GM12878 (cell line): ENCODE measurements around the gene STX12. TPM values are rescaled to one million over a fixed set of nuclear protein-coding genes. Genes with fewer than 3 reads are reported as not detected.

Source experiments
- ATAC-seq: fragments of 200-7000 bp; cut with Tn5 transposase; 3 replicates; pipeline ENCODE4 v1.9.1; 2020; ENCODE audit warnings: mild to moderate bottlenecking, moderate library complexity
- BruUV-seq: library from RNA; stranded (reverse); fragments of 400-500 nt; replicated peaks from 2 replicates; lab custom pipeline; 2021; lab: Mats Ljungman, UMichigan
- CTCF ChIA-PET: fragments of 300-600 bp; sonication (Branson Sonifier 250); formaldehyde crosslinking; extraction: SDS; loops from one replicate; lab custom pipeline; 2021; ENCODE audit warnings: inconsistent platforms; lab: Yijun Ruan, JAX
- POLR2A ChIA-PET: fragments of 350-600 bp; formaldehyde crosslinking; extraction: SDS; loops from one replicate; lab custom pipeline; 2021; ENCODE audit warnings: inconsistent platforms; lab: Charles Lee
- RAD21 ChIA-PET: fragments of 300-600 bp; sonication (Branson Sonifier 250); formaldehyde crosslinking; loops from one replicate; lab custom pipeline; 2023; ENCODE audit warnings: antibody characterized with exemption; ENCODE audit not compliant: unreplicated experiment; lab: Charles Lee
- SMC1A ChIA-PET: fragments of 300-600 bp; sonication (Branson Sonifier 250); formaldehyde crosslinking; loops from one replicate; lab custom pipeline; 2023; ENCODE audit not compliant: unreplicated experiment, uncharacterized antibody; lab: Charles Lee
- DNase-seq: peaks from one replicate; pipeline ENCODE4 v3.0.0-alpha.2; 2011; ENCODE audit warnings: low read depth, low spot score
- FAIRE-seq: peaks from 3 replicates; lab custom pipeline; 2011; peaks lifted over from hg19 to GRCh38; lab: Jason Lieb, UNC
- H2AFZ ChIP-seq: 2 replicates; pipeline ENCODE4 v1.6.0; 2011; ENCODE audit warnings: low read depth, low read length, control low read depth; ENCODE audit not compliant: control insufficient read depth
- H3K27ac ChIP-seq: 2 replicates; pipeline ENCODE4 v1.5.1; 2011; ENCODE audit warnings: control low read depth; ENCODE audit not compliant: control insufficient read depth, insufficient read depth
- H3K27me3 ChIP-seq, 2 experiments: replicated peaks in 1 of 2; 2 replicates each; pipeline versions ENCODE4 v1.6.0 to v1.6.1; 2011; ENCODE audit warnings: low read length in 1 of 2; ENCODE audit not compliant: control insufficient read depth in 2 of 2, insufficient read depth in 2 of 2
- H3K36me3 ChIP-seq, 2 experiments: 2 replicates each; pipeline ENCODE4 v1.5.1; 2011; ENCODE audit warnings: low read length in 1 of 2; ENCODE audit not compliant: control insufficient read depth in 2 of 2, insufficient read depth in 2 of 2
- H3K4me1 ChIP-seq: 2 replicates; pipeline ENCODE4 v1.6.1; 2011; ENCODE audit warnings: mild to moderate bottlenecking, low read length, moderate library complexity, mixed read lengths; ENCODE audit not compliant: control insufficient read depth, insufficient read depth
- H3K4me2 ChIP-seq: 2 replicates; pipeline ENCODE4 v1.6.0; 2011; ENCODE audit warnings: control low read depth; ENCODE audit not compliant: control insufficient read depth, insufficient read depth
- H3K4me3 ChIP-seq: fragments of 200-600 bp; sonication (generic); 2 replicates; pipeline ENCODE4 v1.5.1; 2016
- H3K79me2 ChIP-seq: 2 replicates; pipeline ENCODE4 v1.6.0; 2011; ENCODE audit warnings: low read length; ENCODE audit not compliant: control insufficient read depth, insufficient read depth
- H3K9ac ChIP-seq: 2 replicates; pipeline ENCODE4 v1.8.0; 2011; ENCODE audit warnings: low read length, control low read depth, mixed read lengths; ENCODE audit not compliant: control insufficient read depth, insufficient read depth
- H3K9me3 ChIP-seq: replicated peaks from 3 replicates; pipeline ENCODE4 v1.5.1; 2011; ENCODE audit warnings: mild to moderate bottlenecking, low read length; ENCODE audit not compliant: control insufficient read depth, insufficient read depth
- H4K20me1 ChIP-seq: 2 replicates; pipeline ENCODE4 v1.6.0; 2011; ENCODE audit not compliant: control insufficient read depth, insufficient read depth
- CREB1 ChIP-seq: IDR thresholded peaks from 2 replicates; pipeline ENCODE4 v1.6.1; 2012; ENCODE audit warnings: low read depth, mild to moderate bottlenecking, inconsistent platforms
- CUX1 ChIP-seq: IDR thresholded peaks from 2 replicates; pipeline ENCODE4 v1.6.1; 2012; ENCODE audit warnings: improper control_type of control experiment, low read depth, low read length; ENCODE audit not compliant: insufficient replicate concordance
- EP300 ChIP-seq, 2 experiments: fragments of 150-350 bp in 1 of 2; IDR thresholded peaks; 2 replicates each; pipeline ENCODE4 v1.6.1; 2011 to 2012; ENCODE audit warnings: low read depth in 2 of 2, low read length in 2 of 2, borderline replicate concordance in 1 of 2, improper control_type of control experiment in 1 of 2, inconsistent platforms in 1 of 2; ENCODE audit not compliant: control insufficient read depth in 1 of 2
- ETV6 ChIP-seq, 2 experiments: fragments of 450-650 bp in 1 of 2; IDR thresholded peaks in 1 of 2; conservative IDR thresholded peaks in 1 of 2; 2 replicates each; pipeline ENCODE4 v1.6.1; 2014; ENCODE audit warnings: antibody characterized with exemption in 1 of 2, borderline replicate concordance in 1 of 2, low read depth in 1 of 2, mild to moderate bottlenecking in 1 of 2, moderate library complexity in 1 of 2
- HDAC6 ChIP-seq: fragments of 200-600 bp; sonication (generic); IDR thresholded peaks from one replicate; pipeline ENCODE4 v1.8.0; 2017; ENCODE audit warnings: antibody characterized with exemption; ENCODE audit not compliant: unreplicated experiment
- KAT2A ChIP-seq: conservative IDR thresholded peaks from 2 replicates; pipeline ENCODE4 v1.6.1; 2011; ENCODE audit warnings: low read depth, low read length; ENCODE audit not compliant: control insufficient read depth
- PML ChIP-seq: IDR thresholded peaks from 2 replicates; pipeline ENCODE4 v1.6.1; 2012; ENCODE audit warnings: low read length, inconsistent platforms
- PRDM15 ChIP-seq: fragments of 450-650 bp; formaldehyde crosslinking; IDR thresholded peaks from 2 replicates; pipeline ENCODE4 v1.4.0; 2020; ENCODE audit warnings: mild to moderate bottlenecking, moderate library complexity
- RELA ChIP-seq: fragments of 450-650 bp; IDR thresholded peaks from 2 replicates; pipeline ENCODE4 v1.8.0; 2014; ENCODE audit warnings: borderline replicate concordance; ENCODE audit not compliant: partially characterized antibody
- RFX5 ChIP-seq: IDR thresholded peaks from 2 replicates; pipeline ENCODE4 v1.6.1; 2011; ENCODE audit warnings: low read depth, low read length, improper control_type of control experiment
- SP1 ChIP-seq: IDR thresholded peaks from one replicate; pipeline ENCODE4 v1.6.1; 2011; ENCODE audit warnings: low read depth, low read length
- ZNF622 ChIP-seq: fragments of 450-650 bp; IDR thresholded peaks from 2 replicates; pipeline ENCODE4 v1.6.1; 2017; ENCODE audit warnings: mild to moderate bottlenecking, inconsistent platforms
- WGBS: methylation state at CpG from one replicate; pipeline ENCODE4 v1.1.6; 2016; ENCODE audit warnings: low lambda C conversion rate; ENCODE audit not compliant: insufficient replicate concordance, insufficient coverage; ENCODE audit errors: missing lambda C conversion rate; 5-methylcytosine and 5-hydroxymethylcytosine counted together
- in situ Hi-C: fragments of 300-500 bp; cut with MboI; formaldehyde crosslinking; loops from 9 replicates; pipeline ENCODE4 v1.14.3; 2018; ENCODE audit warnings: mixed read lengths
- intact Hi-C: fragments of 100-400 bp; cut with micrococcal nuclease; formaldehyde crosslinking; loops from one replicate; pipeline ENCODE4 v1.14.2; 2022; ENCODE audit not compliant: unreplicated experiment
- polyA plus RNA-seq, 11 experiments: library from polyadenylated mRNA; depleted of rRNA in 4 of 11; unstranded in 6 of 11; stranded (reverse) in 5 of 11; fragments of >200 nt; fragmentation: Nextera tagmentation in 4 of 11; fragmentation: Illumina TruSeq in 1 of 11; extraction: Ambion mirVana in 4 of 11; extraction: Trizol in 1 of 11; gene quantifications; 1 replicate in 1 of 11; 2 replicates in 10 of 11; pipeline versions ENCODE4 v1.2.1 to v1.2.3, GENCODE V29; 2011 to 2016; ENCODE audit warnings: inconsistent platforms in 2 of 11, missing spikeins in 2 of 11, low read depth in 1 of 11
- total RNA-seq, 4 experiments: library from RNA; depleted of rRNA in 3 of 4; stranded (reverse); fragments of >200 nt in 3 of 4; fragmentation: Illumina TruSeq in 1 of 4; extraction: Trizol in 1 of 4; gene quantifications; 2 replicates each; pipeline versions ENCODE4 v1.2.1 to v1.2.3, GENCODE V29; 2013 to 2021
- TF ChIP-seq, protein P1 (sequence below): IDR thresholded peaks from 2 replicates; pipeline ENCODE4 v1.6.1; 2012; ENCODE audit warnings: low read depth, low read length, improper control_type of control experiment
- TF ChIP-seq, protein P2 (sequence below): fragments of 450-650 bp; IDR thresholded peaks from 2 replicates; pipeline ENCODE4 v1.6.1; 2016; ENCODE audit warnings: mild to moderate bottlenecking

STX12 gene
- total and polyA plus RNA-seq, 10 of the 15 experiments (the other 5 are each of a cell fraction or from before 2014, with no cell fraction given) = 20.2 to 35.0 (median 28.1) TPM

DNA sequence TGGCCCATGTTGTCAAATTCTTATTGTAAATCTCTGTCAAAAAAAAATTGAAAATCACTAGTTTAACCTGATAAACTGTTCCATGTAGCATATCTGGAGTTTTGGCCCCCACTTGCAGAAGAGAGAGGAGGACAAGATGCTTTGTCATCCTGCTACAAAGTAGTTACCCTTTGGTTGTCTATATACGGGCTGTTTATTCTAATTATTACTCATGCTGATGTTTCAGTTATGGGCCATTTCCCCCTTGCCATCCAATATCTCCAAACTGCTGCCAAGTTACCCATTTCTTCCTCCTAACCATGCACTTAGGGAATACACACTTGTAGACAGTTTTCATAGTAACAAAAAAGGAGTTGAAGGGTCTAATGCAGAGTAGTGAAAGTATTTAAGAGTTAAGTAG lies 22.6 kb downstream of the STX12 start:
- H3K9ac ChIP-seq = no peak overlapping the region
- POLR2A ChIA-PET = no interaction called here
- intact Hi-C loops = no loop called here
- SMC1A ChIA-PET = no interaction called here
- ATAC-seq (no peak), DNase-seq (no peak), FAIRE-seq (no peak)
- no peak overlapping the region for H3K27ac ChIP-seq
- no peak overlapping the region for H2AFZ ChIP-seq
- no peaks in the 10 kb centered on the region for H3K9me3 ChIP-seq
- 0% methylated on average over 1 of the region's 1 CpG for WGBS
- CTCF ChIA-PET = no interaction called here
- no peaks in the 10 kb centered on the region for H4K20me1 ChIP-seq
- BruUV-seq = no TSS peak
- RAD21 ChIA-PET = no interaction called here
- H3K4me2 ChIP-seq = no peak overlapping the region
- no peaks in the 10 kb centered on the region for H3K4me1 ChIP-seq
- no peak overlapping the region for H3K4me3 ChIP-seq
- in situ Hi-C loops = no loop called here
- no peaks in the 10 kb centered on the region for H3K27me3 ChIP-seq
- H3K36me3 ChIP-seq = peaks cover 0 to 32% of the 10 kb centered on the region in 2 experiments
- H3K79me2 ChIP-seq = no peaks in the 10 kb centered on the region
- TF ChIP-seq ETV6 (conservative IDR thresholded peaks at IDR 0.05 in 1 of 2, IDR thresholded peaks at IDR 0.05 in 1 of 2; ENCODE audit: borderline replicate concordance in 1 of 2, low read depth in 1 of 2) (no peak), PRDM15 (CRISPR knock-in tag) (no peak), KAT2A (no peak), CREB1 (no peak), ZNF622 (no peak), RFX5 (no peak), HDAC6 (no peak), RELA (no peak), SP1 (no peak), PML (no peak), CUX1 (no peak), EP300 (IDR thresholded peaks at IDR 0.05; ENCODE audit: borderline replicate concordance in 1 of 2, control insufficient read depth in 1 of 2, low read depth in 2 of 2, low read length in 2 of 2) (no peak)
- TF ChIP-seq, protein P1, sequence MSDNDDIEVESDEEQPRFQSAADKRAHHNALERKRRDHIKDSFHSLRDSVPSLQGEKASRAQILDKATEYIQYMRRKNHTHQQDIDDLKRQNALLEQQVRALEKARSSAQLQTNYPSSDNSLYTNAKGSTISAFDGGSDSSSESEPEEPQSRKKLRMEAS = no peak
- TF ChIP-seq, protein P2, sequence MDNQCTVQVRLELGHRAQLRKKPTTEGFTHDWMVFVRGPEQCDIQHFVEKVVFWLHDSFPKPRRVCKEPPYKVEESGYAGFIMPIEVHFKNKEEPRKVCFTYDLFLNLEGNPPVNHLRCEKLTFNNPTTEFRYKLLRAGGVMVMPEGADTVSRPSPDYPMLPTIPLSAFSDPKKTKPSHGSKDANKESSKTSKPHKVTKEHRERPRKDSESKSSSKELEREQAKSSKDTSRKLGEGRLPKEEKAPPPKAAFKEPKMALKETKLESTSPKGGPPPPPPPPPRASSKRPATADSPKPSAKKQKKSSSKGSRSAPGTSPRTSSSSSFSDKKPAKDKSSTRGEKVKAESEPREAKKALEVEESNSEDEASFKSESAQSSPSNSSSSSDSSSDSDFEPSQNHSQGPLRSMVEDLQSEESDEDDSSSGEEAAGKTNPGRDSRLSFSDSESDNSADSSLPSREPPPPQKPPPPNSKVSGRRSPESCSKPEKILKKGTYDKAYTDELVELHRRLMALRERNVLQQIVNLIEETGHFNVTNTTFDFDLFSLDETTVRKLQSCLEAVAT = no peak
